HepG2 (cell line): ENCODE measurements around the gene CUL4A. TPM values are rescaled to one million over a fixed set of nuclear protein-coding genes. Genes with fewer than 3 reads are reported as not detected.
A peak's percentile ranks its signal among the peaks of the same experiment; 100 is the strongest.

Source experiments
- ATAC-seq: fragments of 200-7000 bp; cut with Tn5 transposase; 3 replicates; pipeline ENCODE4 v1.9.1; 2020; ENCODE audit warnings: mild to moderate bottlenecking, moderate library complexity
- BruUV-seq: library from RNA; stranded (reverse); fragments of 400-500 nt; replicated peaks from 2 replicates; lab custom pipeline; 2021; lab: Mats Ljungman, UMichigan
- CTCF ChIA-PET: fragments of 300-600 bp; formaldehyde crosslinking; extraction: SDS; loops from one replicate; lab custom pipeline; 2021; ENCODE audit warnings: low total read pairs, inconsistent platforms, low intra/inter-chr PET ratio; lab: Yijun Ruan, JAX
- POLR2A ChIA-PET: fragments of 350-600 bp; sonication (Branson Sonifier 250); formaldehyde crosslinking; loops from one replicate; lab custom pipeline; 2020; ENCODE audit warnings: antibody characterized with exemption, inconsistent platforms; lab: Yijun Ruan, JAX
- DNase-seq: peaks from one replicate; pipeline ENCODE4 v3.0.0-alpha.2; 2015; ENCODE audit warnings: low spot score
- FAIRE-seq: peaks from 3 replicates; lab custom pipeline; 2011; peaks lifted over from hg19 to GRCh38; lab: Jason Lieb, UNC
- H2AFZ ChIP-seq: one replicate; pipeline ENCODE4 v1.6.1; 2011; ENCODE audit warnings: low read length, inconsistent platforms
- H3K27ac ChIP-seq: fragments of 300-600 bp; 3 replicates; pipeline ENCODE4 v1.8.0; 2011; ENCODE audit warnings: mixed run types, mild to moderate bottlenecking, mixed read lengths, low read length, inconsistent platforms; ENCODE audit not compliant: insufficient read depth; ENCODE audit errors: extremely low read length
- H3K27me3 ChIP-seq, 2 experiments: fragments of 200-600 bp in 1 of 2; 2 replicates in 1 of 2; 3 replicates in 1 of 2; pipeline versions ENCODE4 v1.6.0 to v1.8.0; 2011; ENCODE audit warnings: low read length in 2 of 2, mild to moderate bottlenecking in 2 of 2, moderate library complexity in 2 of 2, inconsistent platforms in 1 of 2; ENCODE audit not compliant: insufficient read depth in 2 of 2, control insufficient read depth in 1 of 2
- H3K36me3 ChIP-seq, 2 experiments: fragments of 200-600 bp in 1 of 2; replicated peaks in 1 of 2; 2 replicates in 1 of 2; 3 replicates in 1 of 2; pipeline versions ENCODE4 v1.5.1 to v1.8.0; 2011; ENCODE audit warnings: low read length in 2 of 2, inconsistent platforms in 1 of 2; ENCODE audit not compliant: insufficient read depth in 2 of 2, control insufficient read depth in 1 of 2
- H3K4me1 ChIP-seq: 2 replicates; pipeline ENCODE4 v1.5.1; 2012; ENCODE audit warnings: low read length, inconsistent platforms; ENCODE audit not compliant: insufficient read depth
- H3K4me2 ChIP-seq: 2 replicates; pipeline ENCODE4 v1.6.0; 2011; ENCODE audit warnings: low read depth, low read length, inconsistent platforms
- H3K4me3 ChIP-seq, 3 experiments: fragments of 200-600 bp in 1 of 3; sonication (generic), shearing (Covaris generic) in 1 of 3; replicated peaks in 1 of 3; 2 replicates each; pipeline ENCODE4 v1.5.1; 2011 to 2016; ENCODE audit warnings: low read length in 3 of 3, inconsistent platforms in 2 of 3, low read depth in 2 of 3, mild to moderate bottlenecking in 2 of 3, control low read depth in 1 of 3, mixed read lengths in 1 of 3; ENCODE audit not compliant: insufficient read depth in 1 of 3
- H3K79me2 ChIP-seq: one replicate; pipeline ENCODE4 v1.6.1; 2011; ENCODE audit warnings: low read length, inconsistent platforms; ENCODE audit not compliant: insufficient read depth
- H3K9ac ChIP-seq: 2 replicates; pipeline ENCODE4 v1.6.0; 2011; ENCODE audit warnings: mild to moderate bottlenecking, low read depth, low read length, inconsistent platforms; ENCODE audit not compliant: insufficient read depth
- H3K9me3 ChIP-seq: 2 replicates; pipeline ENCODE4 v1.5.1; 2012; ENCODE audit warnings: mild to moderate bottlenecking, low read length
- H4K20me1 ChIP-seq: 2 replicates; pipeline ENCODE4 v1.6.0; 2011; ENCODE audit warnings: inconsistent platforms, mild to moderate bottlenecking, low read length, moderate library complexity; ENCODE audit not compliant: insufficient read depth
- GABPA ChIP-seq, 2 experiments: IDR thresholded peaks; 2 replicates each; pipeline ENCODE4 v1.6.1; 2011 to 2016; ENCODE audit warnings: low read depth in 2 of 2, low read length in 1 of 2, missing biosample characterization in 1 of 2, missing genetic modification characterization in 1 of 2
- KAT8 ChIP-seq: IDR thresholded peaks from 2 replicates; pipeline ENCODE4 v1.6.1; 2016; ENCODE audit warnings: missing genetic modification reagents, missing compliant biosample characterization
- SALL1 ChIP-seq: sonication (generic); formaldehyde crosslinking; IDR thresholded peaks from 2 replicates; pipeline ENCODE4 v1.8.0; 2022; ENCODE audit warnings: mild to moderate bottlenecking, missing genetic modification reagents
- SAP130 ChIP-seq: IDR thresholded peaks from 2 replicates; pipeline ENCODE4 v1.6.1; 2016; ENCODE audit warnings: low read depth
- SMARCE1 ChIP-seq: fragments of 450-650 bp; IDR thresholded peaks from 2 replicates; pipeline ENCODE4 v1.6.1; 2017; ENCODE audit warnings: borderline replicate concordance
- SP5 ChIP-seq: IDR thresholded peaks from 2 replicates; pipeline ENCODE4 v1.6.1; 2016; ENCODE audit warnings: low read depth, borderline replicate concordance
- STAG1 ChIP-seq: sonication (generic); formaldehyde crosslinking; IDR thresholded peaks from 2 replicates; pipeline ENCODE4 v1.4.0; 2020; ENCODE audit warnings: missing genetic modification reagents
- THAP11 ChIP-seq: IDR thresholded peaks from 2 replicates; pipeline ENCODE4 v1.6.1; 2016; ENCODE audit warnings: missing biosample characterization, missing genetic modification reagents
- ZFP36 ChIP-seq: fragments of 150-350 bp; IDR thresholded peaks from 2 replicates; pipeline ENCODE4 v1.6.1; 2018; ENCODE audit warnings: borderline replicate concordance, low read length, low read depth; ENCODE audit not compliant: partially characterized antibody
- ZNF33A ChIP-seq: sonication (generic); formaldehyde crosslinking; IDR thresholded peaks from 2 replicates; pipeline ENCODE4 v1.5.1; 2020; ENCODE audit warnings: missing genetic modification reagents, mild to moderate bottlenecking, moderate library complexity, borderline replicate concordance
- ZNF563 ChIP-seq: sonication (generic); formaldehyde crosslinking; IDR thresholded peaks from 2 replicates; pipeline ENCODE4 v1.8.0; 2022; ENCODE audit warnings: mild to moderate bottlenecking, moderate library complexity, missing genetic modification reagents
- ZNF619 ChIP-seq: sonication (generic); formaldehyde crosslinking; IDR thresholded peaks from 2 replicates; pipeline ENCODE4 v1.4.0; 2020; ENCODE audit warnings: mild to moderate bottlenecking, missing genetic modification reagents
- ZSCAN25 ChIP-seq: sonication (generic); formaldehyde crosslinking; IDR thresholded peaks from 2 replicates; pipeline ENCODE4 v1.8.0; 2022; ENCODE audit warnings: mild to moderate bottlenecking, missing genetic modification reagents
- WGBS: methylation state at CpG from one replicate; pipeline ENCODE4 v1.1.6; 2017; ENCODE audit warnings: low lambda C conversion rate; 5-methylcytosine and 5-hydroxymethylcytosine counted together
- in situ Hi-C: cut with HindIII; loops from 2 replicates; pipeline ENCODE4 v1.10.0; 2017; ENCODE audit warnings: low pct_unique_long_range_greater_than_20kb; ENCODE audit not compliant: extremely low pct_ligation_motif_present
- intact Hi-C: fragments of 100-400 bp; cut with micrococcal nuclease; formaldehyde crosslinking; loops from one replicate; pipeline ENCODE4 v1.10.0; 2022; ENCODE audit not compliant: unreplicated experiment
- polyA plus RNA-seq, 8 experiments: library from polyadenylated mRNA; depleted of rRNA in 3 of 8; stranded (reverse) in 7 of 8; unstranded in 1 of 8; fragments of >200 nt; fragmentation: Illumina TruSeq in 4 of 8; extraction: Trizol in 4 of 8; gene quantifications; 2 replicates each; pipeline versions ENCODE4 v1.2.1 to v1.2.3, GENCODE V29; 2011 to 2016; ENCODE audit warnings: low read depth in 4 of 8, missing spikeins in 1 of 8, mixed read lengths in 1 of 8; ENCODE audit not compliant: insufficient read depth in 1 of 8
- total RNA-seq, 5 experiments: library from RNA; depleted of rRNA; stranded (reverse); fragments of >200 nt; fragmentation: Illumina TruSeq; extraction: Trizol; gene quantifications; 2 replicates each; pipeline ENCODE4 v1.2.3, GENCODE V29; 2016; ENCODE audit warnings: low read depth in 1 of 5
- TF ChIP-seq, protein P1 (sequence below): IDR thresholded peaks from 2 replicates; pipeline ENCODE4 v1.4.0; 2020; ENCODE audit warnings: mild to moderate bottlenecking, missing genetic modification reagents
- TF ChIP-seq, protein P2 (sequence below): sonication (generic); formaldehyde crosslinking; IDR thresholded peaks from 2 replicates; pipeline ENCODE4 v1.5.0; 2020; ENCODE audit warnings: mild to moderate bottlenecking, missing genetic modification reagents, moderate library complexity

CUL4A gene
- total and polyA plus RNA-seq, 2 of the 13 experiments (the other 11 are each of a cell fraction or from before 2014, with no cell fraction given) = 51.2 to 75.3 TPM

DNA sequence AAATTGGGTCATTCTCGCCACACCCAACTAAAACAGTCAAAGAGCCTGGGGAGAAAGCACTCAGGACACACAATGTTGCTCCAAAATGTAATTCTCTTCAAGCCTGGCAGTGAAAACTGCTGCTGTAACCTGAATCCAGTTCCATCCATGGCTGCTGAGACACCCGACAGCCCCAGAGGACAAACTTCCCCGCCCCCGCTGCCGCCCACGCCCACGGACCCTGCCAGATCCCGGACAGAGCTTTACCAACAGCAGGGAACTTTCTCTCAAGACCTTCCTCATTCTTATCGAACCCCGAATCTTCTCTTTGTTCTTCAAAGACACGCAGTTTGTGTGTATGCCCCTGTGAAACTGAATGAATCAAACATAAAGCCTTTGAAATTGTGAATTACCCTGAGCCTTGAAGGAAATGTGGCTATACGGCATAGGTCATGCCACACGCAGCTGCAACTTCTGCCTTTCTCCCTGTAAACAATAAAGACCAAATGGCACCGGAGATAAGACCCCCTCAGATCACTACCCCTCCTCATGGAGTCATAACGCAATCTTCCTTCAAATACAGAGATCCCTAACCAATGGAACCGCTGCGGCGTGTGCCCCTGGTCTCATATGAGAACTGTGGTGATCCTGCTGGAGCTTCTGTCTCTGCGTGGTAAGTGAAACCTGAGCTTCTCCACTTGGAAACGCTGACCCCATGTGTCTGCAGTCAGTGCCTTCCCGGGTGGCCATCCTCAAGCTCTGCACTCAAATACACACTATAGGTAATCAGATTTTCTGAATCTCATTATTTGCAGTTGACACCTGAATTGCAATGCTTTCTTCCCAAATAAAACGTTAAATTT lies 82.8 kb downstream of the CUL4A start:
- H4K20me1 ChIP-seq = no peaks in the 10 kb centered on the region
- peak overlapping the region; percentile 57 for H3K9ac ChIP-seq
- H3K36me3 ChIP-seq = no peaks in the 10 kb centered on the region
- H3K4me1 ChIP-seq = peaks cover 29% of the 10 kb centered on the region
- H3K4me3 ChIP-seq = peak overlapping the region; percentile 40 to 61 (median 45)
- 7% methylated on average over 16 of the region's 22 CpGs for WGBS
- no peak for FAIRE-seq
- intact Hi-C loops = no loop called here
- peaks cover under 1% of the 10 kb centered on the region for H3K79me2 ChIP-seq
- DNase-seq = no peak
- H3K27me3 ChIP-seq = peaks cover 5 to 30% of the 10 kb centered on the region in 2 experiments; a peak in 4 of 5 replicates
- H3K9me3 ChIP-seq = no peaks in the 10 kb centered on the region
- in situ Hi-C loops = no loop called here
- POLR2A ChIA-PET = interaction anchor here (0.8 kb wide), 1 partner anchor 9 kb away, joined by 4 read pairs; no protein-coding TSS in a partner anchor
- H2AFZ ChIP-seq = peak overlapping the region; percentile 25
- BruUV-seq = no TSS peak
- CTCF ChIA-PET = interaction anchor here (0.6 kb wide), 1 partner anchor 16 kb away, joined by 3 read pairs; no protein-coding TSS in a partner anchor
- H3K4me2 ChIP-seq = peak overlapping the region; percentile 77
- H3K27ac ChIP-seq = no peak overlapping the region
- ATAC-seq = peak; percentile 73
- no peak for TF ChIP-seq ZNF33A (CRISPR knock-in tag)
- TF ChIP-seq ZSCAN25 (CRISPR knock-in tag) = no peak
- TF ChIP-seq KAT8 (CRISPR knock-in tag) = 0 out of 2 replicates have a peak, but pooled peaks have one; percentile 25
- TF ChIP-seq, protein P1, sequence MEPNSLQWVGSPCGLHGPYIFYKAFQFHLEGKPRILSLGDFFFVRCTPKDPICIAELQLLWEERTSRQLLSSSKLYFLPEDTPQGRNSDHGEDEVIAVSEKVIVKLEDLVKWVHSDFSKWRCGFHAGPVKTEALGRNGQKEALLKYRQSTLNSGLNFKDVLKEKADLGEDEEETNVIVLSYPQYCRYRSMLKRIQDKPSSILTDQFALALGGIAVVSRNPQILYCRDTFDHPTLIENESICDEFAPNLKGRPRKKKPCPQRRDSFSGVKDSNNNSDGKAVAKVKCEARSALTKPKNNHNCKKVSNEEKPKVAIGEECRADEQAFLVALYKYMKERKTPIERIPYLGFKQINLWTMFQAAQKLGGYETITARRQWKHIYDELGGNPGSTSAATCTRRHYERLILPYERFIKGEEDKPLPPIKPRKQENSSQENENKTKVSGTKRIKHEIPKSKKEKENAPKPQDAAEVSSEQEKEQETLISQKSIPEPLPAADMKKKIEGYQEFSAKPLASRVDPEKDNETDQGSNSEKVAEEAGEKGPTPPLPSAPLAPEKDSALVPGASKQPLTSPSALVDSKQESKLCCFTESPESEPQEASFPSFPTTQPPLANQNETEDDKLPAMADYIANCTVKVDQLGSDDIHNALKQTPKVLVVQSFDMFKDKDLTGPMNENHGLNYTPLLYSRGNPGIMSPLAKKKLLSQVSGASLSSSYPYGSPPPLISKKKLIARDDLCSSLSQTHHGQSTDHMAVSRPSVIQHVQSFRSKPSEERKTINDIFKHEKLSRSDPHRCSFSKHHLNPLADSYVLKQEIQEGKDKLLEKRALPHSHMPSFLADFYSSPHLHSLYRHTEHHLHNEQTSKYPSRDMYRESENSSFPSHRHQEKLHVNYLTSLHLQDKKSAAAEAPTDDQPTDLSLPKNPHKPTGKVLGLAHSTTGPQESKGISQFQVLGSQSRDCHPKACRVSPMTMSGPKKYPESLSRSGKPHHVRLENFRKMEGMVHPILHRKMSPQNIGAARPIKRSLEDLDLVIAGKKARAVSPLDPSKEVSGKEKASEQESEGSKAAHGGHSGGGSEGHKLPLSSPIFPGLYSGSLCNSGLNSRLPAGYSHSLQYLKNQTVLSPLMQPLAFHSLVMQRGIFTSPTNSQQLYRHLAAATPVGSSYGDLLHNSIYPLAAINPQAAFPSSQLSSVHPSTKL (CRISPR knock-in tag) = peak; percentile 5; the same call in 1 of the 2 replicates
- peak; percentile 14; the same call in 1 of the 2 replicates for TF ChIP-seq STAG1
- no peak for TF ChIP-seq ZNF563 (CRISPR knock-in tag)
- TF ChIP-seq ZFP36 = no peak
- no peak for TF ChIP-seq SMARCE1
- no peak for TF ChIP-seq GABPA (IDR thresholded peaks at IDR 0.05; ENCODE audit: low read depth, low read length)
- no peak for TF ChIP-seq GABPA (CRISPR knock-in tag; IDR thresholded peaks at IDR 0.05; ENCODE audit: low read depth)
- TF ChIP-seq THAP11 (CRISPR knock-in tag) = no peak
- TF ChIP-seq ZNF619 (CRISPR knock-in tag) = no peak
- TF ChIP-seq, protein P2, sequence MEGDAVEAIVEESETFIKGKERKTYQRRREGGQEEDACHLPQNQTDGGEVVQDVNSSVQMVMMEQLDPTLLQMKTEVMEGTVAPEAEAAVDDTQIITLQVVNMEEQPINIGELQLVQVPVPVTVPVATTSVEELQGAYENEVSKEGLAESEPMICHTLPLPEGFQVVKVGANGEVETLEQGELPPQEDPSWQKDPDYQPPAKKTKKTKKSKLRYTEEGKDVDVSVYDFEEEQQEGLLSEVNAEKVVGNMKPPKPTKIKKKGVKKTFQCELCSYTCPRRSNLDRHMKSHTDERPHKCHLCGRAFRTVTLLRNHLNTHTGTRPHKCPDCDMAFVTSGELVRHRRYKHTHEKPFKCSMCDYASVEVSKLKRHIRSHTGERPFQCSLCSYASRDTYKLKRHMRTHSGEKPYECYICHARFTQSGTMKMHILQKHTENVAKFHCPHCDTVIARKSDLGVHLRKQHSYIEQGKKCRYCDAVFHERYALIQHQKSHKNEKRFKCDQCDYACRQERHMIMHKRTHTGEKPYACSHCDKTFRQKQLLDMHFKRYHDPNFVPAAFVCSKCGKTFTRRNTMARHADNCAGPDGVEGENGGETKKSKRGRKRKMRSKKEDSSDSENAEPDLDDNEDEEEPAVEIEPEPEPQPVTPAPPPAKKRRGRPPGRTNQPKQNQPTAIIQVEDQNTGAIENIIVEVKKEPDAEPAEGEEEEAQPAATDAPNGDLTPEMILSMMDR = peak; percentile 36
- TF ChIP-seq SALL1 (CRISPR knock-in tag) = peak; percentile 24; the same call in 1 of the 2 replicates
- peak; percentile 36 for TF ChIP-seq SAP130 (CRISPR knock-in tag)
- peak; percentile 48; the same call in 1 of the 2 replicates for TF ChIP-seq SP5 (CRISPR knock-in tag)
